Smooth muscle cell (in vitro differentiated cells): Measurements from ENCODE around the gene BMAL1. TPM values are rescaled to one million over a fixed set of nuclear protein-coding genes. Genes with fewer than 3 reads are reported as not detected.
A peak's percentile ranks its signal among the peaks of the same experiment; 100 is the strongest.

Experiments
- DNase-seq: peaks from one replicate; lab custom pipeline; 2025; ENCODE audit not compliant: unreplicated experiment; lab: John Stamatoyannopoulos, UW
- H2AFZ ChIP-seq: fragments of 200-600 bp; sonication (generic); 2 replicates; pipeline ENCODE4 v1.6.0; 2016; ENCODE audit warnings: antibody characterized with exemption, low read depth, mild to moderate bottlenecking
- H3F3A ChIP-seq: fragments of 200-600 bp; sonication (generic); 2 replicates; pipeline ENCODE4 v1.6.0; 2017; ENCODE audit warnings: antibody characterized with exemption, low read depth
- H3K27ac ChIP-seq: fragments of 200-600 bp; sonication (generic); 2 replicates; pipeline ENCODE4 v1.5.1; 2016; ENCODE audit warnings: low read depth, mild to moderate bottlenecking
- H3K27me3 ChIP-seq: fragments of 200-600 bp; sonication (generic); 2 replicates; pipeline ENCODE4 v1.6.1; 2016; ENCODE audit warnings: low read depth, mild to moderate bottlenecking
- H3K36me3 ChIP-seq: fragments of 200-600 bp; sonication (generic); 2 replicates; pipeline ENCODE4 v1.5.1; 2016; ENCODE audit warnings: low read depth
- H3K4me1 ChIP-seq: fragments of 200-600 bp; sonication (generic); 2 replicates; pipeline ENCODE4 v1.5.1; 2016; ENCODE audit warnings: low read depth
- H3K4me2 ChIP-seq: fragments of 200-600 bp; sonication (generic); 2 replicates; pipeline ENCODE4 v1.6.0; 2016; ENCODE audit warnings: mild to moderate bottlenecking
- H3K4me3 ChIP-seq: fragments of 200-600 bp; sonication (generic); 2 replicates; pipeline ENCODE4 v1.5.1; 2016; ENCODE audit warnings: mild to moderate bottlenecking
- H3K79me2 ChIP-seq: fragments of 200-600 bp; sonication (generic); 2 replicates; pipeline ENCODE4 v1.6.0; 2016; ENCODE audit warnings: low read depth, mild to moderate bottlenecking
- H3K9ac ChIP-seq: fragments of 200-600 bp; sonication (generic); 2 replicates; pipeline ENCODE4 v1.6.0; 2016; ENCODE audit warnings: low read depth
- H3K9me3 ChIP-seq: fragments of 200-600 bp; sonication (generic); replicated peaks from 2 replicates; pipeline ENCODE4 v1.5.1; 2016; ENCODE audit warnings: low read depth
- H4K20me1 ChIP-seq: fragments of 200-600 bp; sonication (generic); 2 replicates; pipeline ENCODE4 v1.6.0; 2016; ENCODE audit warnings: low read depth
- CTCF ChIP-seq: fragments of 200-600 bp; sonication (generic); IDR thresholded peaks from 2 replicates; pipeline ENCODE4 v1.5.1; 2017; ENCODE audit warnings: borderline replicate concordance, mild to moderate bottlenecking, antibody characterized with exemption; ENCODE audit not compliant: insufficient read depth, poor library complexity, severe bottlenecking
- WGBS: methylation state at CpG from one replicate; pipeline ENCODE4 v1.1.7; 2016; ENCODE audit warnings: low lambda C conversion rate; 5-methylcytosine and 5-hydroxymethylcytosine counted together
- polyA plus RNA-seq: library from polyadenylated mRNA; unstranded; fragments of >200 nt; fragmentation: Nextera tagmentation; extraction: Ambion mirVana; gene quantifications from 2 replicates; pipeline ENCODE4 v1.2.1, GENCODE V29; 2016
- total RNA-seq: library from RNA; depleted of rRNA; stranded (reverse); fragments of >200 nt; gene quantifications from 2 replicates; pipeline ENCODE4 v1.2.3, GENCODE V29; 2014

The BMAL1 gene
- total and polyA plus RNA-seq, 2 experiments from 2014 or later = 9.9 to 24.5 TPM

- peaks cover 57% of the 10 kb centered on the region for H4K20me1 ChIP-seq
Measured at GRCh38 chr11:13309156-13309555, 31.6 kb downstream of the BMAL1 start.

GRCh38 chr11:13310443-13310842 lies 32.9 kb downstream of the BMAL1 start:
- Histone ChIP-seq H3K79me2 (peaks cover 32% of the 10 kb centered on the region), H4K20me1 (peaks cover 45% of the 10 kb centered on the region), H3K4me1 (peaks cover 12% of the 10 kb centered on the region), H3K4me2 (no peak overlapping the region), H3K27me3 (no peaks in the 10 kb centered on the region), H3F3A (peaks cover 3% of the 10 kb centered on the region), H3K27ac (no peak overlapping the region), H3K4me3 (no peak overlapping the region), H3K9me3 (no peaks in the 10 kb centered on the region), H2AFZ (no peak overlapping the region), H3K9ac (no peak overlapping the region), H3K36me3 (no peaks in the 10 kb centered on the region)
- TF ChIP-seq CTCF = no peak
- 63% methylated on average over 6 of the region's 6 CpGs for WGBS
- DNase-seq = no peak

More at GRCh38 chr11:13309156-13309555, 31.6 kb downstream of the BMAL1 start:
- Histone ChIP-seq H3K9ac (no peak overlapping the region), H3K9me3 (no peaks in the 10 kb centered on the region), H3K27me3 (no peaks in the 10 kb centered on the region), H3K4me2 (no peak overlapping the region), H3K4me3 (no peak overlapping the region), H3K4me1 (no peaks in the 10 kb centered on the region), H2AFZ (no peak overlapping the region), H3K79me2 (peaks cover 38% of the 10 kb centered on the region), H3F3A (peaks cover 3% of the 10 kb centered on the region), H3K36me3 (no peaks in the 10 kb centered on the region), H3K27ac (no peak overlapping the region)
- no peak for TF ChIP-seq CTCF
- no peak for DNase-seq
- 99% methylated on average over 4 of the region's 4 CpGs for WGBS

DNA sequence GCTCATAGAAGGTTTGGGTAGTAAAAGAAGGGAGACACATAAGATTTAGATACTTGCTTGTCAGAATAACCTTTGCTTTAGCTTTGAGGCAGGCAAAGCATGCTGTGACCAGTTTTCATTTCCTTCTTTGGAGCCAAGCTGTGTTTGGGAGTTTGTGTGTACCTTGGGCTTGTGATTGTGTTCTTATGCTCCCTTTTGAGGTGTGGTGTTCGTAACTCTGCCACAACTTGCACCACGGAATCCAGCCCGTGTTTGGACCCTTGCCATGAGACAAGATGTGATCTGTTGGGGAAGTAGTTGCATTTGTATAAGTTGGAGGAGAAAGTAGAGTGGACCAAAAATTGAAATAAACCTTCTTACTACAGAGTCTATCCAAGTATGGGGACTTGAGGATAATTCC lies 34.0 kb downstream of the BMAL1 start:
- peaks cover 25% of the 10 kb centered on the region for H3K79me2 ChIP-seq

More for the DNA sequence above, 34.0 kb downstream of the BMAL1 start:
- no peak overlapping the region for H3K9ac ChIP-seq
- no peak for TF ChIP-seq CTCF
- H3K4me2 ChIP-seq = no peak overlapping the region
- H4K20me1 ChIP-seq = peaks cover 37% of the 10 kb centered on the region
- H3K4me3 ChIP-seq = no peak overlapping the region
- peaks cover 12% of the 10 kb centered on the region for H3K4me1 ChIP-seq
- H3K36me3 ChIP-seq = no peaks in the 10 kb centered on the region
- WGBS = 97% methylated on average over 3 of the region's 3 CpGs
- no peak for DNase-seq
- H3K27me3 ChIP-seq = no peaks in the 10 kb centered on the region
- H3K9me3 ChIP-seq = no peaks in the 10 kb centered on the region
- peaks cover 3% of the 10 kb centered on the region for H3F3A ChIP-seq
- peak overlapping the region; percentile 38 for H3K27ac ChIP-seq
- H2AFZ ChIP-seq = no peak overlapping the region
